C4-2B (cell line): ENCODE results near the gene MTERF1.

ENCODE experiments used
- H3K27ac ChIP-seq: fragments of 450-650 bp; 2 replicates; pipeline ENCODE4 v1.5.1; 2017
- CTCF ChIP-seq: fragments of 450-650 bp; conservative IDR thresholded peaks from 2 replicates; pipeline ENCODE4 v1.5.1; 2017; ENCODE audit warnings: mild to moderate bottlenecking
- ZFX ChIP-seq: fragments of 450-650 bp; IDR thresholded peaks from 2 replicates; pipeline ENCODE4 v1.6.1; 2017

Gene MTERF1

DNA sequence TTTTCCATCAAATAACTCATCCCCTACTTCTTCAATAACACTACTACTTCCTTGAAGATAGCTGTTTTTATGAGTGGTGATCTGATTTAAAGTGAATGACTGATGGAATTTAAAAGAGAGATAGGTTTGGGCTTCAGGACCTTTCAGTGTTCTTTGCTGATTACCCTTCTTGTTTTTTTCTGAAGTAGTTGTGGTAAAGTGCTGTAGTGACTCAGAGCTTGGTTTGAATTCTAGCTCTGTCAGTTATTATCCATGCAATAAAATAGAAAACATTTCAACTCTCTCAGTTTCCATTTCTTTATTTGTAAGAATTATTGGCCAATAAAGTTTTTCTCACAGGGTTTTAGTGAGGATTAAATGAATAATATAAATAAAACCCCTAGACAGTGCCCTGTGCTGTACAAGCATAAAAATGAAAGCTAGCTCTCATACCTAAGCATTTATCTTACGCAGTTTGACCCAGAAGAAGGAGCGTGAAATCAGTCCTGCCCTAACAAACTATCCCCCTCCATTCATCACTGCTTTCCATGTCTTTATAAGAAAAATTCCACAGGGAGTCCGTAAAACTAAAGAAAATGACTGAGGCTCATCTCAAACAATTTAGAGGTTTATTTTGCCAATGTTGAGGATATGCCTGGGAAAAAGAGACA is 35.0 kb upstream of the MTERF1 start:
- TF ChIP-seq ZFX (no peak), CTCF (no peak)
- no peak overlapping the region for H3K27ac ChIP-seq

DNA sequence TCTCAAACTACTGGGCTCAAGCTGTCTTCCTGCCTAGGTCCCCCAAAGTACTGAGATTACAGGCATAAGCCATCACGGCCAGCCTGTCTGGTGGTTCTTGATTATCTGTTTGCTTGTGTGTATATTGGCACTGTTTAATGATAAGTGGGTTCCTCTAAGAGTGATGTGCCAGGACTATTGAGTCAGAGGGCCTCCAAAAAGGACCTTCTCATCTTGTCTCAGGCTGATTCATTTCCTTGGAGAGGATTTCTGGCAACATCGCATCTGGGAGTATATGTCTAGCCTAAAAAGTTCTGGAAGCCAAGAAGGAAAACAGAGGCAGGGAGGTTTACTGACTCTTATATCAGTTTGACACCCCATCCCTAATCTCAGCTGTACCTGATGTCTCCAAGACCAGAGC is 33.1 kb upstream of the MTERF1 start:
- TF ChIP-seq ZFX: no peak
- TF ChIP-seq CTCF: no peak
- H3K27ac ChIP-seq: no peak overlapping the region

GRCh38 chr7:91912494-91912893 is 32.0 kb upstream of the MTERF1 start:
- TF ChIP-seq CTCF (no peak), ZFX (no peak)
- no peak overlapping the region for H3K27ac ChIP-seq

DNA sequence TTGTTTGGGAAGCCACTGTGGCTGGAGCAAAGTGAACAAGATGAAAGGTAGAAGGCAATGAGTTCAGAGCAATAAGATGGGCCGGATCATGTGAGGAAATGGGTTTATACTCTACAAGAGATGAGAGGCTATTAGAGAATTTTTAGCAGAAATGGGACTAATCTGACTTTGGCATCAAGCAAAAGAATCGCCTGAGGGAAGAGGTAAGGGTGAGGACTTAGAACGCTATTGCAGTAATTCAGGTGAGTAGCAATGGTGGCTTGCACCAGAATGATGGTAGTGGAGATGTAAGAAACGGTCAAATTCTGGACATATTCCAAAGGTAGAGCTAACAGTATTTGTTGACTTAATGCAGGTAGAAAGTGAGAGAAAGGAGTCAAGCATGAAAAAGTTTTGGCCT is 30.6 kb upstream of the MTERF1 start:
- no peak overlapping the region for H3K27ac ChIP-seq
- TF ChIP-seq CTCF (no peak), ZFX (no peak)

GRCh38 chr7:91910171-91910570 is 29.7 kb upstream of the MTERF1 start:
- TF ChIP-seq CTCF (no peak), ZFX (no peak)
- H3K27ac ChIP-seq: no peak overlapping the region

DNA sequence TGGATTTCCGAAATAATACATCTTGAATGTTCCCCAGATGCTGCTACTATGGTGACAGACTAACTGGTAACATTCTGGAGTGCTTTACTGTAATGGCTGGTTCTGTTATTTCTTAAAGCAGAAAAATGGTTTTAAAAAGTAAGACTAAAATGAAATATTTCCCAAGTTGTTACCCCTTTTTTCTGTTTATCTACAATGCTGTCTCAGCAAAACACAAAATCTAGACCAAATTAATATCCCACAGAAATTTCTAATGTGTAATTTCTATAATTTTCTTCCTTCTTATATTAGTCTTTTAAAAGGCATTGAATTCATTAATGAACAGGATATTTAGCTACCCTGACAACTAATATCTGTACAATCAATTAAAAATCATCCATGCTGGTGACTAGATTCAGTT is 19.1 kb upstream of the MTERF1 start:
- no peak overlapping the region for H3K27ac ChIP-seq

More for the DNA sequence above, 19.1 kb upstream of the MTERF1 start:
- TF ChIP-seq ZFX (no peak), CTCF (no peak)
